ENCODE results near the gene GIMAP1.

The GIMAP1 gene

GRCh38 chr7:150740053-150740452 is 23.6 kb downstream of the GIMAP1 start:
- DNase-seq (ENCODE audit: insufficient read length, low spot score) (no peak), FAIRE-seq (no peak)
- TF ChIP-seq CTCF (IDR thresholded peaks at IDR 0.05; ENCODE audit: insufficient read depth, missing control alignments): no peak

- TF ChIP-seq CTCF (IDR thresholded peaks at IDR 0.05; ENCODE audit: insufficient read depth, missing control alignments): no peak
- FAIRE-seq: no peak
- DNase-seq (ENCODE audit: insufficient read length, low spot score): no peak
Measured at GRCh38 chr7:150742286-150742968, 26.0 kb downstream of the GIMAP1 start.

GRCh38 chr7:150744041-150744656 is 27.7 kb downstream of the GIMAP1 start:
- no peak for TF ChIP-seq CTCF (IDR thresholded peaks at IDR 0.05; ENCODE audit: insufficient read depth, missing control alignments)
- DNase-seq (ENCODE audit: insufficient read length, low spot score) (no peak), FAIRE-seq (no peak)

GRCh38 chr7:150745086-150745485 is 28.7 kb downstream of the GIMAP1 start:
- FAIRE-seq (no peak), DNase-seq (ENCODE audit: insufficient read length, low spot score) (no peak)
- no peak for TF ChIP-seq CTCF (IDR thresholded peaks at IDR 0.05; ENCODE audit: insufficient read depth, missing control alignments)

- FAIRE-seq: no peak
- no peak for TF ChIP-seq CTCF (IDR thresholded peaks at IDR 0.05; ENCODE audit: insufficient read depth, missing control alignments)
- no peak for DNase-seq (ENCODE audit: insufficient read length, low spot score)
Measured at GRCh38 chr7:150745876-150746275, 29.5 kb downstream of the GIMAP1 start.

- no peak for FAIRE-seq
- DNase-seq (ENCODE audit: insufficient read length, low spot score): no peak
- TF ChIP-seq CTCF (IDR thresholded peaks at IDR 0.05; ENCODE audit: insufficient read depth, missing control alignments): no peak
Measured at GRCh38 chr7:150746921-150747320, 30.5 kb downstream of the GIMAP1 start.

- DNase-seq (ENCODE audit: insufficient read length, low spot score): no peak
- FAIRE-seq: no peak
Measured at GRCh38 chr7:150748376-150748775, 32.0 kb downstream of the GIMAP1 start.

More at GRCh38 chr7:150748376-150748775, 32.0 kb downstream of the GIMAP1 start:
- TF ChIP-seq CTCF (IDR thresholded peaks at IDR 0.05; ENCODE audit: insufficient read depth, missing control alignments): no peak

All from D721Med (cell line).